Vagina (tissue), 2 donors: ENCODE data around the gene OVOL2. TPM values are rescaled to one million over a fixed set of nuclear protein-coding genes. Genes with fewer than 3 reads are reported as not detected.

ENCODE experiments used
- DNase-seq, 2 donors: peaks; one replicate each; pipeline ENCODE4 v3.0.0-alpha.2; 2017; ENCODE audit errors: extremely low spot score in 2 of 2
- H3K27ac ChIP-seq: fragments of 200-600 bp; sonication (generic); one replicate; pipeline ENCODE4 v1.5.1; 2019
- H3K27me3 ChIP-seq: fragments of 200-600 bp; sonication (generic); one replicate; pipeline ENCODE4 v1.5.1; 2019
- H3K36me3 ChIP-seq, 2 donors: fragments of 200-600 bp; sonication (generic); one replicate each; pipeline ENCODE4 v1.5.1; 2017 to 2019
- H3K4me1 ChIP-seq: fragments of 200-600 bp; sonication (generic); one replicate; pipeline ENCODE4 v1.5.1; 2019
- H3K4me3 ChIP-seq, 2 donors: fragments of 200-600 bp; sonication (generic); 1 replicate in 1 of 2; 2 replicates in 1 of 2; pipeline ENCODE4 v1.5.1; 2016 to 2019
- H3K9me3 ChIP-seq: fragments of 200-600 bp; sonication (generic); one replicate; pipeline ENCODE4 v1.5.1; 2019
- POLR2A ChIP-seq, 2 donors: fragments of 450-650 bp; IDR thresholded peaks; one replicate each; pipeline ENCODE4 v1.6.1; 2017; ENCODE audit warnings: antibody characterized with exemption in 2 of 2, mild to moderate bottlenecking in 2 of 2, moderate library complexity in 2 of 2
- POLR2AphosphoS5 ChIP-seq, 2 donors: sonication (generic); formaldehyde crosslinking; IDR thresholded peaks; one replicate each; pipeline ENCODE4 v1.9.0; 2017; ENCODE audit warnings: antibody characterized with exemption in 2 of 2, mild to moderate bottlenecking in 2 of 2, low read depth in 1 of 2; ENCODE audit not compliant: insufficient read depth in 1 of 2
- intact Hi-C: fragments of 100-400 bp; cut with DNase I; formaldehyde crosslinking; loops from one replicate; pipeline ENCODE4 v1.15.1; 2023
- total RNA-seq: library from RNA; depleted of rRNA; stranded (reverse); fragments of >200 nt; gene quantifications from one replicate; pipeline ENCODE4 v1.2.3, GENCODE V29; 2016
- TF ChIP-seq, protein P1 (sequence below), 3 experiments: fragments of 450-650 bp in 2 of 3; fragments of 200-600 bp in 1 of 3; sonication (generic) in 1 of 3; IDR thresholded peaks; one replicate each; pipeline ENCODE4 v1.5.1; 2017 to 2019; ENCODE audit warnings: antibody characterized with exemption in 3 of 3, mild to moderate bottlenecking in 2 of 3, moderate library complexity in 2 of 3

The OVOL2 gene
- total RNA-seq, 1 donor from 2014 or later, result 9.3 TPM

DNA sequence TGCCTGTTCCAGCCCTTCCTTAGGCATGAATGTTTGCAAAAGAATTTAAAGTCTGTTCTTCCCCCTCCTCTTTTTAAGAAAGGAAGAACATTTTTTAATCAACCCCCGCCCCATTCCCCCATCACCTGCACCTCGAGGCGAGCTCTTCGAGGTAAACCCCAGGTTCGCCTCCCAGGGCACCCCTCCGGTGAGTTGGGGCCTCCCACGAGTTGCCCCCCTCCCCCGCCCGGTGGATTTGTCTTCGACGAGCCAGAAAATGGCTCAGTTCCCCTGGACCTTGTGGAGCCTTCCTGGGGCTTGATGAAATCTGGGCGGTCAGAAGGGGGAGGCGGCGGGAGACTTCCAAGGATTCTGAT, 256 bp upstream of the OVOL2 start:
- TF ChIP-seq, protein P1, sequence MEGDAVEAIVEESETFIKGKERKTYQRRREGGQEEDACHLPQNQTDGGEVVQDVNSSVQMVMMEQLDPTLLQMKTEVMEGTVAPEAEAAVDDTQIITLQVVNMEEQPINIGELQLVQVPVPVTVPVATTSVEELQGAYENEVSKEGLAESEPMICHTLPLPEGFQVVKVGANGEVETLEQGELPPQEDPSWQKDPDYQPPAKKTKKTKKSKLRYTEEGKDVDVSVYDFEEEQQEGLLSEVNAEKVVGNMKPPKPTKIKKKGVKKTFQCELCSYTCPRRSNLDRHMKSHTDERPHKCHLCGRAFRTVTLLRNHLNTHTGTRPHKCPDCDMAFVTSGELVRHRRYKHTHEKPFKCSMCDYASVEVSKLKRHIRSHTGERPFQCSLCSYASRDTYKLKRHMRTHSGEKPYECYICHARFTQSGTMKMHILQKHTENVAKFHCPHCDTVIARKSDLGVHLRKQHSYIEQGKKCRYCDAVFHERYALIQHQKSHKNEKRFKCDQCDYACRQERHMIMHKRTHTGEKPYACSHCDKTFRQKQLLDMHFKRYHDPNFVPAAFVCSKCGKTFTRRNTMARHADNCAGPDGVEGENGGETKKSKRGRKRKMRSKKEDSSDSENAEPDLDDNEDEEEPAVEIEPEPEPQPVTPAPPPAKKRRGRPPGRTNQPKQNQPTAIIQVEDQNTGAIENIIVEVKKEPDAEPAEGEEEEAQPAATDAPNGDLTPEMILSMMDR (IDR thresholded peaks at IDR 0.05), result no peak
- TF ChIP-seq POLR2A (IDR thresholded peaks at IDR 0.05) (no peak), POLR2AphosphoS5 (IDR thresholded peaks at IDR 0.05; ENCODE audit: insufficient read depth in 1 of 2, low read depth in 1 of 2) (no peak)
- Histone ChIP-seq H3K4me3 (peak overlapping the region in 1 of 2 donors; percentile 50), H3K4me1 (peaks cover 39% of the 10 kb centered on the region), H3K36me3 (no peaks in the 10 kb centered on the region), H3K27ac (no peak overlapping the region), H3K27me3 (peaks cover 7% of the 10 kb centered on the region), H3K9me3 (no peaks in the 10 kb centered on the region)
- intact Hi-C loops, result no loop called here
- no peak for DNase-seq

DNA sequence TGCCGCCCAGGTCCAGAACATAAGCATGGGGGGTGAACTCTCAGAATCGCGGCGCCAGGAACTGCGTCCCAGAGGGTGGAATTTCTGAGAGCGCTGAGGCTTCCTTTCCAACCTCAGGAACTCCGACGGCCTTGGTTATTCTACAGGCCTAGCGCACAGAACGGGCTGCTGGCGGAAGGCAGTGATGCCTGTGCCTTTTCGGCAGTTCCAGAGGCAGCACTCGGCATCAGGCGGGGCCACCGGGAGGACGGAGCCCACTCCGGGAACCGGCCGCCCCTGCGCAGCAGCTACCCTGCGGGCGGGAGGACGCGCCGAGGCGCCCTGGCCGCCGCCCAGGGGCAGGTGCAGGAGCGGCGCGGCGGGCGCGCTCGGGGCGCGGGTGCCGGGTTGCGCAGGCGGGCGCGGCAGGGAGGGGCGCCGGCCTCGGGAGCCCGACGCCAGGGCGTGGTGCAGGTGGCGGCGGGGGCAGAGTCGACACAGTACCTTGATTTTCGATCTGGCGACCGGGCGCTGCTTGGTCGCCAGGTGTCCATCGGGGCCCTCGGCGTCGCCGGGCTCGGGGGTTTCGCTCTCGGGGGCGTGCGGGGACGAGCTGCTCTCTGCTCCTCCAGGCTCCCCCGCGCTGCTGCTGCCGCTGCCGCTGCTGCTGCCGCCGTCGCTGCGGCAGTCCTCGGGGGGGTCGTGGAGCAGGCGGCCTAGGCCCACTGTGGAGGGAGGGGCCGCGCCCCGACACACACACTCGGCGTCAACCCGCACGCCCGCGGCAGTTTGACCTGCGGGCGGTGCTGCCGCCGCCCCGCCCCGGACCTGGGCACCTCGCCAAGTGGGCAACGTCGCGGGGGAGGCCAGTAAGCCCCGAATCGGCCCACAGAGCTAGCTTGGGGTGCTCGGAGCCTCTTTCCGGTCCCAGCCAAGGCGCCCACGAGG, 1.3 kb downstream of the OVOL2 start:
- peak overlapping the region; percentile 44 for H3K27ac ChIP-seq
- peaks cover 7% of the 10 kb centered on the region for H3K27me3 ChIP-seq
- intact Hi-C loops, result no loop called here

DNA sequence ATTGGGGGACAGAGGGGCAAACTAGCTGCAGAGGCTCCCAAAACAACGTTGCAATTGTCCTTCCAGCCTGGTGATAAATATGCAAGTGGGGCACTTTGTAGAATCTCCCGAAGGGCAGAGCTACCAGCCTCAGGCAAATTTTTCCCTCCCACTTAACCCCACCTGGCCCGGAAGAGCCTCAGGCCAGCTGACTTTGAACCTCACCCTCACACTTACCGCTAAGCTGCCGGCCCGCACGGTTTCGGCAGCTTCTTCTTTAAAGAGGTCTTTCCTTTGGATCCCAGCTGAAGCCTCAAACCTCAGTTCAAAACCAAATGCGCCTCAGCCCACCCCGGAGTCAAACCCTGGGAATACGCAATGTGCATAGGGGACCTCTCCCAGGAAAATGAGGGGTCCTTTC, 2.5 kb downstream of the OVOL2 start:
- H3K27ac ChIP-seq, result no peak overlapping the region
- H3K4me3 ChIP-seq, result no peak overlapping the region
- intact Hi-C loops, result no loop called here

More for the DNA sequence above, 1.3 kb downstream of the OVOL2 start:
- H3K9me3 ChIP-seq, result no peaks in the 10 kb centered on the region
- DNase-seq, result no peak
- peak overlapping the region; percentile 50 for H3K4me3 ChIP-seq
- H3K36me3 ChIP-seq, result no peaks in the 10 kb centered on the region
- TF ChIP-seq, protein P1 (IDR thresholded peaks at IDR 0.05), result no peak
- TF ChIP-seq POLR2AphosphoS5 (IDR thresholded peaks at IDR 0.05; ENCODE audit: insufficient read depth in 1 of 2, low read depth in 1 of 2), result no peak
- no peak for TF ChIP-seq POLR2A (IDR thresholded peaks at IDR 0.05)
- H3K4me1 ChIP-seq, result peaks cover 39% of the 10 kb centered on the region

DNA sequence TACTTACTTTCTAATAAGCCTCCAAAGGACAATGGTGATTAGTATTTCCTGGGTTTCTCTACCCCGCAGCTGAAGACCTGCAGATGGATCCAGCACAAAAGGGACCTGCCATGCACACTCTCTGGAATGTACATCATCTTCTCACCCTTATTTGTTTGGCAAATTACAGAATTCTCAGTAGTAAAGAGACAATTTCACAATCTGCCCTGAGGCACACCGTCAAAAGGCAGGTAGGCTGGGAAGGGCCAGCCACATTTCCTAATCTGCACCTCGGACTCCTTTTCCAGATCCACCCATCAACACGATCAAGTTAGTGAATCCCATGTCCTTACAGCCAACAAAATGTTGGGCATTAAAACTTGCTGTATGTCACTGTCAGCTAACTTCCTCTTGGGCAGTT, 4.9 kb downstream of the OVOL2 start:
- no peak overlapping the region for H3K27ac ChIP-seq
- H3K4me3 ChIP-seq, result no peak overlapping the region
- H3K36me3 ChIP-seq, result no peaks in the 10 kb centered on the region
- H3K4me1 ChIP-seq, result peaks cover 23% of the 10 kb centered on the region
- TF ChIP-seq, protein P1 (IDR thresholded peaks at IDR 0.05), result no peak
- TF ChIP-seq POLR2AphosphoS5 (IDR thresholded peaks at IDR 0.05; ENCODE audit: insufficient read depth in 1 of 2, low read depth in 1 of 2) (no peak), POLR2A (IDR thresholded peaks at IDR 0.05) (no peak)
- intact Hi-C loops, result no loop called here
- no peak for DNase-seq
- no peaks in the 10 kb centered on the region for H3K9me3 ChIP-seq
- H3K27me3 ChIP-seq, result peaks cover 7% of the 10 kb centered on the region

More for the DNA sequence above, 2.5 kb downstream of the OVOL2 start:
- H3K4me1 ChIP-seq, result peaks cover 39% of the 10 kb centered on the region
- no peak for TF ChIP-seq POLR2A (IDR thresholded peaks at IDR 0.05)
- no peak for TF ChIP-seq POLR2AphosphoS5 (IDR thresholded peaks at IDR 0.05; ENCODE audit: insufficient read depth in 1 of 2, low read depth in 1 of 2)
- TF ChIP-seq, protein P1 (IDR thresholded peaks at IDR 0.05), result no peak
- H3K27me3 ChIP-seq, result peaks cover 7% of the 10 kb centered on the region
- H3K9me3 ChIP-seq, result no peaks in the 10 kb centered on the region
- DNase-seq, result no peak
- H3K36me3 ChIP-seq, result no peaks in the 10 kb centered on the region

DNA sequence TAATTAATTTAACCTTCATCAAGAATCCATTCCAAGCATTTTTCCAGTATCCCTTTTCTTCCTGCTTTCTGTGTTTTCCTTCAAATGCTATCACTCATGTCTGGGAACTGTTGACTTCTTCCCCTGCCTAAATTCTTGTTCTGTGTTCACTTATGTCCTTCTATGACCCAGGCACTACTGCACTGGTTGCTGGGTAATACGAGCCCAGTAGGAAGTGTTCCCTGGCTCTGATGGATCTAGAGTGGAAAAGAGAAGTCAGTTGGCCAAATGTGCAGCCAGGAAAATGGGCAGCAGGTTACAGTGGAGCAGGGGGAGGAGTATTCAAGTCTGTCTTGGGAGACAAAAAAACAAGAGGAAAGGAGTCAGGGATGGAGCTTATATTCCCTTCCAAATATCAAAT, 7.1 kb downstream of the OVOL2 start:
- peaks cover 3% of the 10 kb centered on the region for H3K4me1 ChIP-seq
- no peaks in the 10 kb centered on the region for H3K27me3 ChIP-seq
- H3K27ac ChIP-seq, result no peak overlapping the region
- DNase-seq, result no peak
- intact Hi-C loops, result no loop called here
- TF ChIP-seq POLR2A (IDR thresholded peaks at IDR 0.05) (no peak), POLR2AphosphoS5 (IDR thresholded peaks at IDR 0.05; ENCODE audit: insufficient read depth in 1 of 2, low read depth in 1 of 2) (no peak)
- TF ChIP-seq, protein P1 (IDR thresholded peaks at IDR 0.05), result no peak
- no peaks in the 10 kb centered on the region for H3K9me3 ChIP-seq
- H3K4me3 ChIP-seq, result no peak overlapping the region
- H3K36me3 ChIP-seq, result no peaks in the 10 kb centered on the region
